ENCODE measurements around the gene ROS1.

DNA sequence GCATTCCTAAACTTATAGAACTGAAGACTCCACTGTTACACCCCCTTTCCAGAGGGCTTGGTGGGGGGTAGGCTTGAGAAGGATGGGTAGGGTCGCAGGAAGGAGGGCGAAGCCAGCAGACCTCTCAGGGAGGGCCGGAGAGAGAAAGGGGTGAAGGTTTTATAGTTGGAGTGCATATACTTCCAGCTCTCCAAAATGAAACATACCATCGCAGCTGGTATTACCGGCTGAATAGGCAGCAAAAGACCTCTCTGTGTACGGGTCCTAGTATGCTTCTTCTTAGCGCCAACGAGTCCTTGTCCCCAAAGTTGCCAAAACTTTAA lies 161.4 kb downstream of the ROS1 start:
- TF ChIP-seq POLR2A (IDR thresholded peaks at IDR 0.05; ENCODE audit: low read depth, low read length), result no peak
- no peak for TF ChIP-seq TAF1 (IDR thresholded peaks at IDR 0.05; ENCODE audit: borderline replicate concordance, low read depth, low read length)
- TF ChIP-seq POLR2AphosphoS5 (IDR thresholded peaks at IDR 0.05; ENCODE audit: low read depth, low read length), result no peak

Measured in GM12892 (cell line).